MM.1S (cell line): ENCODE data around the gene CUL3.
A peak's percentile ranks its signal among the peaks of the same experiment; 100 is the strongest.

Experiments
- DNase-seq: peaks from one replicate; pipeline ENCODE4 v3.0.0-alpha.2; 2015
- H2AFZ ChIP-seq: fragments of 300-600 bp; sonication (generic); 2 replicates; pipeline ENCODE4 v1.6.0; 2016; ENCODE audit warnings: antibody characterized with exemption, low read length
- H3F3A ChIP-seq: fragments of 300-600 bp; sonication (generic); 2 replicates; pipeline ENCODE4 v1.6.1; 2016; ENCODE audit warnings: mild to moderate bottlenecking, antibody characterized with exemption, low read length, moderate library complexity, mixed read lengths; ENCODE audit not compliant: insufficient read depth
- H3K27ac ChIP-seq: fragments of 300-600 bp; sonication (generic); 2 replicates; pipeline ENCODE4 v1.5.1; 2016; ENCODE audit warnings: mild to moderate bottlenecking, low read length
- H3K27me3 ChIP-seq: fragments of 300-600 bp; sonication (generic); replicated peaks from 2 replicates; pipeline ENCODE4 v1.6.0; 2016; ENCODE audit warnings: low read length; ENCODE audit not compliant: insufficient read depth
- H3K36me3 ChIP-seq: fragments of 300-600 bp; sonication (generic); replicated peaks from 2 replicates; pipeline ENCODE4 v1.6.1; 2016; ENCODE audit warnings: mild to moderate bottlenecking, low read length, mixed read lengths; ENCODE audit not compliant: insufficient read depth
- H3K4me1 ChIP-seq: fragments of 300-600 bp; sonication (generic); 2 replicates; pipeline ENCODE4 v1.6.1; 2016; ENCODE audit warnings: low read length, mixed read lengths
- H3K4me2 ChIP-seq: fragments of 300-600 bp; sonication (generic); 2 replicates; pipeline ENCODE4 v1.6.0; 2016; ENCODE audit warnings: low read depth, low read length
- H3K4me3 ChIP-seq: fragments of 300-600 bp; sonication (generic); 2 replicates; pipeline ENCODE4 v1.5.1; 2016; ENCODE audit warnings: low read length, mixed read lengths
- H3K79me2 ChIP-seq: fragments of 300-600 bp; sonication (generic); 2 replicates; pipeline ENCODE4 v1.6.1; 2016; ENCODE audit warnings: mixed run types, low read length, mixed read lengths
- H3K9ac ChIP-seq: fragments of 300-600 bp; sonication (generic); 2 replicates; pipeline ENCODE4 v1.6.1; 2016; ENCODE audit warnings: low read length, mixed read lengths
- H3K9me2 ChIP-seq: fragments of 300-600 bp; sonication (generic); replicated peaks from 2 replicates; pipeline ENCODE4 v1.6.1; 2016; ENCODE audit warnings: mild to moderate bottlenecking, low read length, mixed read lengths; ENCODE audit not compliant: insufficient read depth
- H3K9me3 ChIP-seq: fragments of 300-600 bp; sonication (generic); replicated peaks from 2 replicates; pipeline ENCODE4 v1.6.1; 2016; ENCODE audit warnings: mild to moderate bottlenecking, low read length, mixed read lengths; ENCODE audit not compliant: insufficient read depth
- H4K20me1 ChIP-seq: fragments of 300-600 bp; sonication (generic); 2 replicates; pipeline ENCODE4 v1.6.1; 2016; ENCODE audit warnings: mild to moderate bottlenecking, low read length, moderate library complexity, mixed read lengths; ENCODE audit not compliant: insufficient read depth
- EZH2 ChIP-seq: fragments of 300-600 bp; sonication (generic); optimal IDR thresholded peaks from 2 replicates; pipeline ENCODE3; 2017; ENCODE audit warnings: low read depth, mild to moderate bottlenecking, antibody characterized with exemption, low read length, mixed read lengths
- EZH2phosphoT487 ChIP-seq: fragments of 300-600 bp; sonication (generic); IDR thresholded peaks from 2 replicates; pipeline ENCODE4 v1.6.1; 2018; ENCODE audit warnings: antibody characterized with exemption, low read length
- TF ChIP-seq, protein P1 (sequence below): fragments of 300-600 bp; sonication (generic); IDR thresholded peaks from 2 replicates; pipeline ENCODE4 v1.5.1; 2016; ENCODE audit warnings: antibody characterized with exemption, low read length, mixed read lengths

The CUL3 gene

GRCh38 chr2:224543939-224544338 lies 41.2 kb downstream of the CUL3 start:
- TF ChIP-seq EZH2 (no peak), EZH2phosphoT487 (no peak)
- TF ChIP-seq, protein P1, sequence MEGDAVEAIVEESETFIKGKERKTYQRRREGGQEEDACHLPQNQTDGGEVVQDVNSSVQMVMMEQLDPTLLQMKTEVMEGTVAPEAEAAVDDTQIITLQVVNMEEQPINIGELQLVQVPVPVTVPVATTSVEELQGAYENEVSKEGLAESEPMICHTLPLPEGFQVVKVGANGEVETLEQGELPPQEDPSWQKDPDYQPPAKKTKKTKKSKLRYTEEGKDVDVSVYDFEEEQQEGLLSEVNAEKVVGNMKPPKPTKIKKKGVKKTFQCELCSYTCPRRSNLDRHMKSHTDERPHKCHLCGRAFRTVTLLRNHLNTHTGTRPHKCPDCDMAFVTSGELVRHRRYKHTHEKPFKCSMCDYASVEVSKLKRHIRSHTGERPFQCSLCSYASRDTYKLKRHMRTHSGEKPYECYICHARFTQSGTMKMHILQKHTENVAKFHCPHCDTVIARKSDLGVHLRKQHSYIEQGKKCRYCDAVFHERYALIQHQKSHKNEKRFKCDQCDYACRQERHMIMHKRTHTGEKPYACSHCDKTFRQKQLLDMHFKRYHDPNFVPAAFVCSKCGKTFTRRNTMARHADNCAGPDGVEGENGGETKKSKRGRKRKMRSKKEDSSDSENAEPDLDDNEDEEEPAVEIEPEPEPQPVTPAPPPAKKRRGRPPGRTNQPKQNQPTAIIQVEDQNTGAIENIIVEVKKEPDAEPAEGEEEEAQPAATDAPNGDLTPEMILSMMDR, result no peak
- no peaks in the 10 kb centered on the region for H3K9me3 ChIP-seq

GRCh38 chr2:224538561-224539138 lies 46.5 kb downstream of the CUL3 start:
- no peak overlapping the region for H3K4me2 ChIP-seq
- H3K27ac ChIP-seq, result no peak overlapping the region
- no peak overlapping the region for H2AFZ ChIP-seq
- no peak for DNase-seq
- no peaks in the 10 kb centered on the region for H3F3A ChIP-seq
- H3K9me2 ChIP-seq, result no peaks in the 10 kb centered on the region
- H3K9me3 ChIP-seq, result no peaks in the 10 kb centered on the region
- no peaks in the 10 kb centered on the region for H3K4me1 ChIP-seq
- H4K20me1 ChIP-seq, result no peaks in the 10 kb centered on the region; the same call in 1 of the 2 replicates
- no peaks in the 10 kb centered on the region for H3K27me3 ChIP-seq
- no peak overlapping the region for H3K4me3 ChIP-seq
- no peak overlapping the region for H3K9ac ChIP-seq
- no peaks in the 10 kb centered on the region; the same call in 1 of the 2 replicates for H3K36me3 ChIP-seq
- peaks cover 92% of the 10 kb centered on the region for H3K79me2 ChIP-seq
- TF ChIP-seq, protein P1, result no peak
- TF ChIP-seq EZH2 (no peak), EZH2phosphoT487 (no peak)

More at GRCh38 chr2:224543939-224544338, 41.2 kb downstream of the CUL3 start:
- no peak for DNase-seq
- Histone ChIP-seq H4K20me1 (no peaks in the 10 kb centered on the region; the same call in 1 of the 2 replicates), H3K9me2 (no peaks in the 10 kb centered on the region), H3K4me3 (no peak overlapping the region), H3K4me1 (no peaks in the 10 kb centered on the region), H3K79me2 (peaks cover 94% of the 10 kb centered on the region), H3K27me3 (no peaks in the 10 kb centered on the region), H3K36me3 (no peaks in the 10 kb centered on the region; the same call in 1 of the 2 replicates), H3K4me2 (no peak overlapping the region), H3K27ac (no peak overlapping the region), H2AFZ (no peak overlapping the region), H3F3A (no peaks in the 10 kb centered on the region), H3K9ac (no peak overlapping the region)

GRCh38 chr2:224532931-224533330 lies 52.2 kb downstream of the CUL3 start:
- TF ChIP-seq EZH2phosphoT487 (no peak), EZH2 (no peak)
- TF ChIP-seq, protein P1, result no peak
- peak; percentile 20 for DNase-seq
- Histone ChIP-seq H3K79me2 (peaks cover 85% of the 10 kb centered on the region), H3K9ac (no peak overlapping the region), H3K9me3 (no peaks in the 10 kb centered on the region), H2AFZ (no peak overlapping the region), H3K27ac (no peak overlapping the region), H3K9me2 (no peaks in the 10 kb centered on the region), H3K4me3 (no peak overlapping the region), H4K20me1 (no peaks in the 10 kb centered on the region; the same call in 1 of the 2 replicates), H3K27me3 (no peaks in the 10 kb centered on the region), H3K4me2 (no peak overlapping the region), H3F3A (no peaks in the 10 kb centered on the region), H3K36me3 (no peaks in the 10 kb centered on the region; the same call in 1 of the 2 replicates), H3K4me1 (0 out of 2 replicates have a peak, but pooled peaks cover 2% of the 10 kb centered on the region)
